ENCODE data around the gene GPR26.

Gene GPR26

DNA sequence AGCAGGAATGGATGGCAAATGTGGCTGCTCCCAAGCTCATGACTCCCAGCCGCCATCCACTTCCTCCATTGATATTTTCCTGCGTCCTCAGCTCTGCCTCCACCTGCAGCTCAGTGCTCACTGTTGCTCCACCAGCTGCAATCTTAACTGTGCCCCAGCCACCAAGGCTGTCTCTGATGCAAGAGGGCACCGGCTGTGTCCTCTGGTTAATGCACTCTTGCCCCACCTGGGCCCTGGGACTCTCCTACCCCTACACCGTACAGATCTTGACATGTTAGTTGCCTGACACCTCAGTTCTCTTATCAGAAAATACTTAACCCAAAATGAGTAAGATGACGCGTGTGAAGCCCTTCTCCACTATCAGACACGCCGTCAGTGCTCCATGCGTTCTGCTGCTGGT is 45.5 kb upstream of the GPR26 start (continued):
- no peak for TF ChIP-seq ZNF221 (tag by site-specific recombination; IDR thresholded peaks at IDR 0.05; ENCODE audit: borderline replicate concordance)
- TF ChIP-seq KLF7 (tag by site-specific recombination; IDR thresholded peaks at IDR 0.05; ENCODE audit: borderline replicate concordance) = no peak
- TF ChIP-seq ZNF558 (tag by site-specific recombination; IDR thresholded peaks at IDR 0.05) = no peak
- TF ChIP-seq GLIS2 (tag by site-specific recombination; IDR thresholded peaks at IDR 0.05) = no peak

DNA sequence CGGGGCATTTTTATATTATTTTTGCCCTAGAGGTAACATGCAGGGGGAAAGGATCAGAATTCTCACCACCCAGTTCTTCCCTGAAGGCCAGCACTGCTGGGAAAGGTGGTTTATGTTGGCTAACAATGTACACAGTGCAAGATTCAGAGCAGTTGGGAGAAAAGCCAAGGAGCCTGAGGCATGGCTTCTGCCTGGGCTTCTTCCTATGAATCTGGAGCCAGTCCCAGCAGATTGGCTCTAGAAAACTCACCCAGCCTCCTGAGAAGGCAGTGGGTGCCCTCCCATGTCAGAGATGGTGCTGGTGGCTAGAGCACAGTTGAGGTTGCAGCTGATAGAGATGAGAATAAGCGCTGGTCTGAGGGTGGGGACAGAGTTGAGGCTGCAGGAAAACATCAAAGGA is 44.7 kb upstream of the GPR26 start:
- POLR2A ChIA-PET = no interaction called here

DNA sequence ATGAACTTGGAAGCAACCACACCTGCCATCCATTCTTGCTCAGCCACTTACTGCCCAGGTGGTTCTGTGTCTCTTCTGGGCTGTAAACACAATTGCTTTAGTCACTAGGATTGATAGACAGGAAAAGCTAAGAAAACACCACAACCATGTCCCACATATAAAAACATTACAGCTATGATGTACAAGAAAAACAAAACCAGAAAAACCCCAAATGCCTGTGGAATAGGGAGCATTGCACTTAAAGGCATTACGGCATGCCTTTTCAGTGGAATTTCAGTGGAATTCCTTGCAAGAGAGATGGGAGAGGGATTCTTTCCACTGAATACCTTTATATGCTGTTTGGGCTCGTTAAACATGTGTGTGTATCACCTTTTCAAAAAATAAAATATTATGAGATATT is 44.2 kb upstream of the GPR26 start:
- Histone ChIP-seq H3K4me3 (ENCODE audit: low read depth, low read length) (no peak overlapping the region), H3K4me1 (ENCODE audit: control insufficient read depth, insufficient read depth, low read length) (no peaks in the 10 kb centered on the region), H3K9me3 (ENCODE audit: control insufficient read depth, insufficient read depth, low read depth, low read length) (no peaks in the 10 kb centered on the region), H3K36me3 (ENCODE audit: control insufficient read depth in 2 of 2, insufficient read depth in 1 of 2, low read length in 2 of 2) (no peaks in the 10 kb centered on the region), H3K27ac (ENCODE audit: extremely low read depth, low read depth, low read length) (no peak overlapping the region)
- POLR2A ChIA-PET = no interaction called here
- TF ChIP-seq, protein P1, sequence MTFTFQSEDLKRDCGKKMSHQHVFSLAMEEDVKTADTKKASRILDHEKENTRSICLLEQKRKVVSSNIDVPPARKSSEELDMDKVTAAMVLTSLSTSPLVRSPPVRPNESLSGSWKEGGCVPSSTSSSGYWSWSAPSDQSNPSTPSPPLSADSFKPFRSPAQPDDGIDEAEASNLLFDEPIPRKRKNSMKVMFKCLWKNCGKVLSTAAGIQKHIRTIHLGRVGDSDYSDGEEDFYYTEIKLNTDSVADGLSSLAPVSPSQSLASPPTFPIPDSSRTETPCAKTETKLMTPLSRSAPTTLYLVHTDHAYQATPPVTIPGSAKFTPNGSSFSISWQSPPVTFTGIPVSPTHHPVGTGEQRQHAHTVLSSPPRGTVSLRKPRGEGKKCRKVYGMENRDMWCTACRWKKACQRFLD (tag by site-specific recombination; IDR thresholded peaks at IDR 0.05) = no peak
- TF ChIP-seq HOXC10 (CRISPR knock-in tag; IDR thresholded peaks at IDR 0.05) = no peak
- TF ChIP-seq, protein P2, sequence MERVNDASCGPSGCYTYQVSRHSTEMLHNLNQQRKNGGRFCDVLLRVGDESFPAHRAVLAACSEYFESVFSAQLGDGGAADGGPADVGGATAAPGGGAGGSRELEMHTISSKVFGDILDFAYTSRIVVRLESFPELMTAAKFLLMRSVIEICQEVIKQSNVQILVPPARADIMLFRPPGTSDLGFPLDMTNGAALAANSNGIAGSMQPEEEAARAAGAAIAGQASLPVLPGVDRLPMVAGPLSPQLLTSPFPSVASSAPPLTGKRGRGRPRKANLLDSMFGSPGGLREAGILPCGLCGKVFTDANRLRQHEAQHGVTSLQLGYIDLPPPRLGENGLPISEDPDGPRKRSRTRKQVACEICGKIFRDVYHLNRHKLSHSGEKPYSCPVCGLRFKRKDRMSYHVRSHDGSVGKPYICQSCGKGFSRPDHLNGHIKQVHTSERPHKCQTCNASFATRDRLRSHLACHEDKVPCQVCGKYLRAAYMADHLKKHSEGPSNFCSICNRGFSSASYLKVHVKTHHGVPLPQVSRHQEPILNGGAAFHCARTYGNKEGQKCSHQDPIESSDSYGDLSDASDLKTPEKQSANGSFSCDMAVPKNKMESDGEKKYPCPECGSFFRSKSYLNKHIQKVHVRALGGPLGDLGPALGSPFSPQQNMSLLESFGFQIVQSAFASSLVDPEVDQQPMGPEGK (tag by site-specific recombination; IDR thresholded peaks at IDR 0.05) = no peak
- no peak for TF ChIP-seq RBAK (tag by site-specific recombination; IDR thresholded peaks at IDR 0.05)
- TF ChIP-seq ZNF529 (tag by site-specific recombination; IDR thresholded peaks at IDR 0.05; ENCODE audit: insufficient replicate concordance) = no peak
- TF ChIP-seq PRDM1 (tag by site-specific recombination; IDR thresholded peaks at IDR 0.05) = no peak
- TF ChIP-seq KLF10 (tag by site-specific recombination; IDR thresholded peaks at IDR 0.05) = no peak
- TF ChIP-seq ZNF830 (tag by site-specific recombination; IDR thresholded peaks at IDR 0.05; ENCODE audit: low read depth) = no peak
- no peak for TF ChIP-seq ZNF747 (tag by site-specific recombination; IDR thresholded peaks at IDR 0.05)
- TF ChIP-seq ZNF274 (IDR thresholded peaks at IDR 0.05; ENCODE audit: low read length) = no peak
- TF ChIP-seq ZNF274 (tag by site-specific recombination; IDR thresholded peaks at IDR 0.05; ENCODE audit: borderline replicate concordance) = no peak
- no peak for TF ChIP-seq ZNF2 (tag by site-specific recombination; IDR thresholded peaks at IDR 0.05)
- CTCF ChIA-PET = no interaction called here

More for the DNA sequence above, 44.7 kb upstream of the GPR26 start:
- Histone ChIP-seq H3K9me3 (ENCODE audit: control insufficient read depth, insufficient read depth, low read depth, low read length) (no peaks in the 10 kb centered on the region), H3K27ac (ENCODE audit: extremely low read depth, low read depth, low read length) (no peak overlapping the region), H3K36me3 (ENCODE audit: control insufficient read depth in 2 of 2, insufficient read depth in 1 of 2, low read length in 2 of 2) (no peaks in the 10 kb centered on the region), H3K4me3 (ENCODE audit: low read depth, low read length) (no peak overlapping the region), H3K4me1 (ENCODE audit: control insufficient read depth, insufficient read depth, low read length) (no peaks in the 10 kb centered on the region)
- CTCF ChIA-PET = no interaction called here
- TF ChIP-seq ZNF561 (tag by site-specific recombination; IDR thresholded peaks at IDR 0.05; ENCODE audit: borderline replicate concordance) = no peak
- TF ChIP-seq, protein P3, sequence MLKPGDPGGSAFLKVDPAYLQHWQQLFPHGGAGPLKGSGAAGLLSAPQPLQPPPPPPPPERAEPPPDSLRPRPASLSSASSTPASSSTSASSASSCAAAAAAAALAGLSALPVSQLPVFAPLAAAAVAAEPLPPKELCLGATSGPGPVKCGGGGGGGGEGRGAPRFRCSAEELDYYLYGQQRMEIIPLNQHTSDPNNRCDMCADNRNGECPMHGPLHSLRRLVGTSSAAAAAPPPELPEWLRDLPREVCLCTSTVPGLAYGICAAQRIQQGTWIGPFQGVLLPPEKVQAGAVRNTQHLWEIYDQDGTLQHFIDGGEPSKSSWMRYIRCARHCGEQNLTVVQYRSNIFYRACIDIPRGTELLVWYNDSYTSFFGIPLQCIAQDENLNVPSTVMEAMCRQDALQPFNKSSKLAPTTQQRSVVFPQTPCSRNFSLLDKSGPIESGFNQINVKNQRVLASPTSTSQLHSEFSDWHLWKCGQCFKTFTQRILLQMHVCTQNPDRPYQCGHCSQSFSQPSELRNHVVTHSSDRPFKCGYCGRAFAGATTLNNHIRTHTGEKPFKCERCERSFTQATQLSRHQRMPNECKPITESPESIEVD (tag by site-specific recombination; IDR thresholded peaks at IDR 0.05) = no peak
- no peak for TF ChIP-seq ZNF624 (tag by site-specific recombination; IDR thresholded peaks at IDR 0.05)
- TF ChIP-seq, protein P4, sequence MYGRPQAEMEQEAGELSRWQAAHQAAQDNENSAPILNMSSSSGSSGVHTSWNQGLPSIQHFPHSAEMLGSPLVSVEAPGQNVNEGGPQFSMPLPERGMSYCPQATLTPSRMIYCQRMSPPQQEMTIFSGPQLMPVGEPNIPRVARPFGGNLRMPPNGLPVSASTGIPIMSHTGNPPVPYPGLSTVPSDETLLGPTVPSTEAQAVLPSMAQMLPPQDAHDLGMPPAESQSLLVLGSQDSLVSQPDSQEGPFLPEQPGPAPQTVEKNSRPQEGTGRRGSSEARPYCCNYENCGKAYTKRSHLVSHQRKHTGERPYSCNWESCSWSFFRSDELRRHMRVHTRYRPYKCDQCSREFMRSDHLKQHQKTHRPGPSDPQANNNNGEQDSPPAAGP (tag by site-specific recombination; IDR thresholded peaks at IDR 0.05) = no peak
- TF ChIP-seq, protein P5, sequence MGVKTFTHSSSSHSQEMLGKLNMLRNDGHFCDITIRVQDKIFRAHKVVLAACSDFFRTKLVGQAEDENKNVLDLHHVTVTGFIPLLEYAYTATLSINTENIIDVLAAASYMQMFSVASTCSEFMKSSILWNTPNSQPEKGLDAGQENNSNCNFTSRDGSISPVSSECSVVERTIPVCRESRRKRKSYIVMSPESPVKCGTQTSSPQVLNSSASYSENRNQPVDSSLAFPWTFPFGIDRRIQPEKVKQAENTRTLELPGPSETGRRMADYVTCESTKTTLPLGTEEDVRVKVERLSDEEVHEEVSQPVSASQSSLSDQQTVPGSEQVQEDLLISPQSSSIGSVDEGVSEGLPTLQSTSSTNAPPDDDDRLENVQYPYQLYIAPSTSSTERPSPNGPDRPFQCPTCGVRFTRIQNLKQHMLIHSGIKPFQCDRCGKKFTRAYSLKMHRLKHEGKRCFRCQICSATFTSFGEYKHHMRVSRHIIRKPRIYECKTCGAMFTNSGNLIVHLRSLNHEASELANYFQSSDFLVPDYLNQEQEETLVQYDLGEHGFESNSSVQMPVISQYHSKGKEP (tag by site-specific recombination; IDR thresholded peaks at IDR 0.05) = no peak
- no peak for TF ChIP-seq ZNF155 (tag by site-specific recombination; IDR thresholded peaks at IDR 0.05)
- no peak for TF ChIP-seq ZNF48 (tag by site-specific recombination; IDR thresholded peaks at IDR 0.05)
- no peak for TF ChIP-seq ZFP3 (tag by site-specific recombination; IDR thresholded peaks at IDR 0.05; ENCODE audit: low read depth)
- no peak for TF ChIP-seq ZNF112 (tag by site-specific recombination; IDR thresholded peaks at IDR 0.05)

Measured in HEK293 (cell line).